GM18873 (cell line): ENCODE results near the gene PP2D1.
"Not testable (repeated sequence)": the region's sequence is repeated elsewhere in the genome, so short reads cannot be mapped to it uniquely, and the experiment has no call there.

Experiments
- ATAC-seq: cut with Tn5 transposase; IDR thresholded peaks from one replicate; pipeline ENCODE4 v1.9.1; 2021; ENCODE audit warnings: mild to moderate bottlenecking, moderate library complexity, moderate number of reproducible peaks; ENCODE audit not compliant: unreplicated experiment, low FRiP score

PP2D1 gene

DNA sequence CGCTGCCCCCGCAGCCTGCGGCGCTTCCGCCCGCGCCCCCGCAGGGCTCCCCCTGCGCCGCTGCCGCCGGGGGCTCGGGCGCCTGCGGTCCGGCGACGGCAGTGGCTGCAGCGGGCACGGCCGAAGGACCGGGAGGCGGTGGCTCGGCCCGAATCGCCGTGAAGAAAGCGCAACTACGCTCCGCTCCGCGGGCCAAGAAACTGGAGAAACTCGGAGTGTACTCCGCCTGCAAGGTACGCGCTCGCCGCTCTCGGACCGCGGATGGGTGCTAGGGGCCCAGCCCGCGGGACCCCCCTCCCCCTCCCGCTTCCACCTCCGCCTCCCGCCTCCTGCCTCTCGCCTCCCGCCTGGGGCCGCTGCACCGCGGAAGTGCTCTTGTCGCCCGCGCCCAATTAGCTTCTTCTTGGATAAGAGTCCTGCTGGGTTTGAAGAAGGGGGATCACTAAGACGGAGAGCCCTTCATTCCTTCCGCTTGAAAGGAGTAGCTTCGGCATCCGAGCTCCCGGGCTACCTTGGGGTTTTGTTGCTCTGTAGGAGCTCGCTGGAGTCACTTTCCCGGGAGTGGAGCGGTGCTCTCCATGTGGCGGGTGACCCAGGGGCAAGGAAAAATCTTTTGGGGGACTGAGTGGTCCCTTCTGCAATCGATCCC, 28.6 kb upstream of the PP2D1 start:
- ATAC-seq, result peak; percentile 31

DNA sequence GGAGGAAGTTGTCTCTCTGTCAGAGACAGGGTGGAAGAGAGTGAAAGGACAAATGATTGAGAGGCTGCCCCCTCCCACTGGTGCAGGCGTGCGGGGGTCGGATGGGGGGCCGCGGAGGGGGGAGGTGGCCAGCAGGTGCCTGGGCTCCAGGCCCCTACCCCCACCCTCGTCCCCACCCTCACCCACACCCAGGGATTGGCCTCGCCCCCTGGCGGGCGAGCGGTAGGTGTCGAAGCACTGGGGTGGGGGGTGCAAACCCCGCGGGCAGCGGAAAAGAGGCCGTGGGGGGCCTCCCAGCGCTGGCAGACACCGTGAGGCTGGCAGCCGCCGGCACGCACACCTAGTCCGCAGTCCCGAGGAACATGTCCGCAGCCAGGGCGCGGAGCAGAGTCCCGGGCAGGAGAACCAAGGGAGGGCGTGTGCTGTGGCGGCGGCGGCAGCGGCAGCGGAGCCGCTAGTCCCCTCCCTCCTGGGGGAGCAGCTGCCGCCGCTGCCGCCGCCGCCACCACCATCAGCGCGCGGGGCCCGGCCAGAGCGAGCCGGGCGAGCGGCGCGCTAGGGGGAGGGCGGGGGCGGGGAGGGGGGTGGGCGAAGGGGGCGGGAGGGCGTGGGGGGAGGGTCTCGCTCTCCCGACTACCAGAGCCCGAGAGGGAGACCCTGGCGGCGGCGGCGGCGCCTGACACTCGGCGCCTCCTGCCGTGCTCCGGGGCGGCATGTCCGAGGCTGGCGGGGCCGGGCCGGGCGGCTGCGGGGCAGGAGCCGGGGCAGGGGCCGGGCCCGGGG, 27.9 kb upstream of the PP2D1 start, which contains the start of gene KAT2B:
Gene KAT2B (plus strand): TSS at position 682 of the 783 bp plus-strand sequence. CDS start 32 bp downstream, at position 714.
- peak; percentile 45 for ATAC-seq

DNA sequence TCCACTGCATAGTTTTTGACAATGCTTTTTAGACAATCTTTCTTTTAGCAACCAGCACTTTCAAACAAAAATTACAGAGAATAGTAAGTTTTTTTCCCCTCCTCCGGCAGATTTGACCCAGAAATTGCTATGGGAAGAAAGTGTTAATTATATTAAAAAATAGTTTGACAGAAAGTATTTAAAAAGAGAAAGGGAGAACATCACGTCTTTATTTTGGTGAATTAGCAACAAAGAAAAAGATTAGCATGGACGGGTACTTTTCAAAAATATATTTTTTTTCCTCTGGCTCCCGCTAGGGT, 27.4 kb upstream of the PP2D1 start:
- ATAC-seq, result no peak

DNA sequence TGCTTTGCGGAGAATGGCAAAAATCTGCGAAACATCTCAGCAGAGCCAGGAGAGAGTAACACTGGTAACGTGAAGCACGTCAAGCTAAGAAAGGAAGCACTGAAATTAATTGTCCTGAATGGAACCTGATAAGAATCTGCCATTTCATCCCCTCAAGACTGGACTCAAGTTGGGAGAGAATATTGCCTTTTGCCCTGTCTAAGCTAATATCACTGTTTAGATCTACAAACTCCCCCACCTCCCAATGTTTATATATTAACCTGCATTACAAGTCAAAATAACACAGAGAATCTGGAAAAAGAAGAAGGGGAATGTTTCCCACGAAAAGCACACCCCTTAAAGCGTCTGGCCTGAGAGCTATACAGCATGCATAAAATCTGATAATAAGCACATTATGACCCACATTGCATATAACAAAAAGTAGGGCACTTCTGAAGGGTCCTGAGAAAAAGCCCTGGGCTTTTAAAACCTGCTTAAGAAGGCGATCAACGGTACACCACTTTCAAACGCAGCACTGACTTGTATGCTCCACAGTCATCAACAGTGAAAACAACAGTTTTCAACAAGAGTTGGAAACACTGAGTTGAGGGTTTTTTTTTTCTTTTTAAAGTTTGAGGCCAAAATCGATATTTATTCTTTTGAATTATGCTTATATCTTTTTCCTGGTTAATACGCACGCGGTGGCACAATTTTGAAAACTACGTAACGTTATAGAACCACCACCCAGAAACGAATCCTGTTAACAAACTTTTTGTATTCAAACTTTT, 26.8 kb upstream of the PP2D1 start:
- ATAC-seq, result no peak

DNA sequence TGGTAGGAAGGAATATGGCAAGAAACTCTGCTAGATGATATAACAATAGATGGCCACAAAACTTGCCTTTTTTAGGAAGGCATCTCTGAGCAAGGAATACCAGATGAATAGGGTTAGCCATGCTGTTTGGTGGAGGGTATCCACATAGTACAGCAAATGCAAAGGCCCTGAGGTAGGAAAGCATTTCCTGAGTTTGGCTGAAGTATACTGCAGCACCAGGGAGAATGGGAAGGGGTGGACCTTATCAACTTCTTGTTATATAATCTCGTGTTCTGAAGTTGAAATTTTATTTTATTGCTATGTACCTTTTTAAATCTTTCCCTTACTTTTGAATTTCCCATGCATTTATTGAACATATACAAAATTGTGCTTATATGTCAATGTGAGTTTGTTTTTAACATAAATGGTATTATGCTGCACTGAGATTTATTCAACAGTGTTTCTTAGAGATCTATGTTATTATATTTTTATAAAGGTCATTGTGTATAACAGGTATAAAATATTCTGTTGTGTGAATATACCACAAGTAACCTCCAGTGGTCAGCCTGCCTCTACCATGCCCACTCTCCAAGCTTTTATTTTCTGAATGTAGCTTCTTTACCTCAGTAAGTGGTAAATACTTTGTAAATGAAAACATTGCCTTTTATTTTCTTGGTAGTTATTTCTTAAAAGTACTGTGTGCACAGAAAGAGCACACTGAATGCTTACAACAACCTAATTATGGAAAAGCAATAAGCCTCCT, 25.4 kb upstream of the PP2D1 start:
- ATAC-seq, result no peak

DNA sequence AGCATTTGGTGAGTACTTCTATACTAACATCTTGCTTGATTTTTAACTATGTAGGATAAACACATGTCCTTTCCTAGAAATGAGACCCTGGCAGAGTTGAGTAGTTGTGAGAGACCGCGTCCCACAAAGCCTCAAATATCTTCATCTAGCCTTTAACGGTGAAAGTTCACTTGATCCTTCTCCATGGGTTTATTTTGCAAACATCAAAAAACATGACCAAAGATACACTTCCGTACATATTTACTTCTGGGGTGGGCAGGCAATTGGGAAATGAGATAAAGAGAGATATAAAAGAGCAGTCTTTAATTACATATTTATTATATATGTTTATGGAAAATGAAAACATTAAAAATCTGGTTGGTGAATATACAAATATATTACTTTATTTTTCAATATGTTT, 23.0 kb upstream of the PP2D1 start:
- ATAC-seq, result no peak

DNA sequence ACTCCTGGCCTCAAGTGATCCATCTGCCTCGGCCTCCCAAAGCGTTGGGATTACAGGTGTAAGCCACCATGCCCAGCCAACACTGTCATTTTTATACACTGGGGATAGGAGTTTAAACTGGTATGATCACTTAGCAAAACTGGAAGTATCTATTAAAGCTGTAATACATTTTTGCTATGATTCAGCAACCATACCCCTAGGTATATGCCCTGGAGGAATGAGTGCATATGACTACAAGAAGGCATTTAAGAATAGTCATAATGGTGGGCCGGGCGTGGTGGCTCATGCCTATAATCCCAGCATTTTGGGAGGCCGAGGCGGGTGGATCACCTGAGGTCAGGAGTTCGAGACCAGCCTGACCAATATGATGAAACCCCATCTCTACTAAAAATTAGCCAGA, 19.9 kb upstream of the PP2D1 start:
- ATAC-seq, result not testable (repeated sequence)

DNA sequence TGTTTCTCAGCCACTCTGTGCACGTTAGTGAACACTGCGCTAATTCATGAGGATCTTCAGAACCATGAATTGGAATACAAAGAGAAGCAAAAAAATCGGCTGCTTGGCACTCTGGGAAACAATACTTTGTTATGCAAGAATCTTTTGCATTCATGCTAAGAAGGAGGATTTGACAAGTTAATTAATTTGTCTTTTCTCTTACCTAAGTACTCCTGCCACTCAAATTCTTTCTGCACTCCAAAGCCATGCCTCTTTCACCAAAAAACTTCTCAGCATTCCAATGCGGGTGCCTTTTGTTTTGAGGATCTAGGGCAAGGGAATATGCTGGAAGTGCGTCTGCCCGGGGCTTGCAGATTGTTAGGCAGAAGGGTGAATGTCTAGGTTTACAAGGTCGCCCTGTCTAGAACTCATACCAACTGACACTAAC, 16.9 kb upstream of the PP2D1 start:
- no peak for ATAC-seq

DNA sequence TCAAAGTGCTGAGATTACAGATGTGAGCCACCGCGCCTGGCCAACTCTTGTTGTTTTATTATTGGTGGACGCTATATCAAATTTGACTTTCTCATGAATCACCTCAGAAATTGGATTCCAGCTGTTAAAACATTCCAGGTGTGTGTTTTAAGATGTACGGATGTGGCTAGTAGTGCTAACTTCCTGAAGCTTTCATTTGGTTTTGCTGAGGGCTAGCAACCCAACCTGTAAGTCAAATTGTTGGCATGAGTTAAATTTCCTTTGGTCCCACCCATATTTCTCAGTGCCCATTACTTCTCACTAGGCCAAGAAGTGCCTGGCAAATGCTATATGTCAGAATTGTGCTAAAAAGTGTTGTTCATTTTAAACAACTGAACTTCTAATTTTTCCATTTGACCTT, 15.1 kb upstream of the PP2D1 start:
- no peak for ATAC-seq

DNA sequence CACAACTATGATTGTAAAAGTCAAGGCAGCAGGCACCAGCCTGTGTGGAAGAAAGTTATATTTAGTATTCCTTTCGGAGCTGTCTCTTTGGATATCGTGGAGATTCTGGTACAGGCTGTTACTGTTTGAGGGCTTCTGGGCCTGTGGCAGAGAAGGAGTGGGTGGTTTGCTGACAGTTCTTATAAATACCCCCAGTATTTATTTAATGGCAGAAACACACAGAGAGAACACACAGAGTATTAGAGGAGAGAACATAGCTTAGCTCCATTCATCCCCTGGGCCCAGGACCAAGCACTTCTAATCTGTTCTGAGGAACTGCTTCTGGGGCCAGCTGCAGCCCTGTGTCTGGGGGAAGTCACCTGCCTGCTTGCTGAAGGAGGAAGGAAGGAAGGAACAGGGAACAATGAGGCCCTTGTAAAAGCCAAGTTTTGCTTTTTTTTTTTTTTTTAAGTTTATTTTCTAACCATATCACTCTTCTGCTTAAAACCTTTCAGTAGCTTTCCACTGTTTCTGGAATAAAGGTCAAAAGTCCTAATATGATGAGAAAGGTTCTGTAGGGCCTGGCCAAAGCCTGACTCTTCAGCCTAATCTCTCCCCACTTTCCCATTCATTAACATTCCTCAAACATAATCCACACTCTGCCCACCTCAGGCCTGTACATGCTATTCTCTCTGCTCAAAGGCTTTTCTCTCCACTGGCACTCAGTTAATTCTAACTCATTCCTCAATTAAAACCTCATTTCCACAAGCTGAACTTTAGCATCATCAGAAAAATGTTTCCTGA, 11.8 kb upstream of the PP2D1 start:
- no peak for ATAC-seq

DNA sequence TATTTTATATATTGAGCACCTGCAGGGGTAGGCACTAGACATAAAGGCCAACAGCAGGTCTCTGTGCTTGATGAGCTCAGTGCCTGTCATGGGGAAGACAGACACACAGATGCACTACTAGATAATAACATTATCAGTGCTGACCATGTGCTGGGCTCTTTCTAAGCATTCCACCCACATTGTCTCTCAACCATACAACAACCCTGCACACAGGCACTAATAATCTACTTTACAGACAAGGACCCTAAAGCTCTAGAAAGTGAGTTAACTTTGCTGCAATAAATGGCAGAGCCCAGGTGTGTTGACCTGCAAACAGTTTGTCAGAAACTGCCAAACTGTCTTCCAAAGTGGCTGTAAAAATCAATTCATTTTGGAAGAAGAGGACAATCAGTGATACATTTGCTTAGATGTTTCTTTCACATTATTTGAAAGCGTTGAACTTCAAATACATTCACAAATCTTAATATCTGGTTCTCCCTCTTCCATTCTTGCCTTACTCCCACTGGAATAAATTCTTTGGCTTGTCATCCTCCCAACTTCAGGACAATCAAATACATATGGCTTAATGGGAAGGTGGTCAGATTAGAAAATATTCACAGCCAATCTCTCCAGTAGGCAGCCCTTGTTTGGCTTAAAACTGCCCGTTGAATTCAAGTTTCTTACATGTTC, 11.0 kb upstream of the PP2D1 start:
- ATAC-seq, result no peak

DNA sequence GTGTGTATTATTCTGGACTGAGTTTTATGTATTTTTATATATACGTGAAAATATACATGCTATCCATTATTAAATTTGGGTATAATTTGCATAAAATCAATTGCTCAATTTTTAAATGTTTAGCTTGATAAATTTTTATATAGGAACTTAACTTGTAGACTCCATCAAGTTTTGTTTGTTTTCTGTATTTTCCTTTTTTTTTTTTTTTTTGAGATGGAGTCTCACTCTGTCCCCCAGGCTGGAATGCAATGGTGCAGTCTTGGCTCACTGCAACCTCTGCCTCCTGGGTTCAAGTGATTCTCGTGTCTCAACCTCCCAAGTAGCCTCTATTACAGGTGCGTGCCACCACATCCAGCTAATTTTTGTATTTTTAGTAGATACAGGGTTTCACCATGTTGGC, 4.0 kb upstream of the PP2D1 start:
- not testable (repeated sequence) for ATAC-seq

DNA sequence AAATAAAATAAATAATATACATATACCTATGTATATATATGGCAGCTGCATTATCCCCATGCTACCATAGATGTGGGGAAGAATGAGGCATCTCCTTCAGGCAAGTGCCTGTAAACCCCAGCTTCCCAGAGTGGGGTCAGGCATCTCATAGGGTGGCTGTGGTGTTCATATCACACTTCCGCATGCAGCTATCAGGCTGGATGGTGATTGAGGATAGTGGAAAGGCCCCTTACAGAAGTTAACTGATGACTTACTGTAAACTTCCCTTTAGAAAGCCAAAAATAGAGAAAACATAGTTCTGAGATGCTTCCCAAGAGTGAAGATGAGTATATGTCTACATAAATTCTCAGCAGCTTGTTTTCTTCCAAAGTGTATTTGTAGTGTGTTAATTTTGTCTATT, 3.5 kb upstream of the PP2D1 start:
- ATAC-seq, result no peak

DNA sequence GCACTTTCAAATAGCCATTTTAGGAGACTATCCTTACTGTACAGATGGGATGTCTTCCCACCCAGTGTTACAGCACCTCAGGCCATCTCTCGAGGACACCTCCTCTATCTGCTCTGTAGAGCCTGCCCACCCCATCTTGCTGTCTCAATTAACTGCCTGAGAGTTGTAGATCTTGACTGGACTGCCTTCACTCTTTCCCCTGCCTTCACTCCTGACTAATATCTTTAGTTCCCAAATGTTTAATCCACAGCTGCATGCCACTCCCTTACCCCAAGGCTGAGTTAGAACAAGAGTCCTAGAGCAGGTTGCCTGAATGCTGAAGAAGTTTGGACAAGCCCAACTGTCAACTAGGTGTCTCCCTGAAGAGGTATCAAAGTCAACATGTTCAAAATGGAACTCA, 1.3 kb upstream of the PP2D1 start:
- no peak for ATAC-seq

DNA sequence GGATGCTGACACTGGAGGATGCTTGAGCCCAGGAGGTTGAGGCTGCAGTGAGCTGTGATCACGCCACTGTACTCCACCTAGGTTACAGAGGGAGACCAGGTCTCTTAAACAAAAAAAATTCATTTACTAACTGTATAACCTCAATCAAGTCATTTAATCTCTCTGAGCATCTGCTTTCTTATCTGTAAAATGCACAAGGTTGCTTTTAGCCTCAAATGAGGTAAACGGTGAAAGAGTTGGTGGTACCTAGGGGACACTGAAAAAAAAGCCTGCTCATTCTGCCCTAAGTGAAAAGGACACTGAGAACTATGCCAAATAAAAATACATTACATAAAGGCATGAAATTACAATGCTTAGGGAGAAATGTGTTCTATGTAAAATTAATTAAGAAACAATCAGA, 3.4 kb downstream of the PP2D1 start:
- ATAC-seq, result no peak

DNA sequence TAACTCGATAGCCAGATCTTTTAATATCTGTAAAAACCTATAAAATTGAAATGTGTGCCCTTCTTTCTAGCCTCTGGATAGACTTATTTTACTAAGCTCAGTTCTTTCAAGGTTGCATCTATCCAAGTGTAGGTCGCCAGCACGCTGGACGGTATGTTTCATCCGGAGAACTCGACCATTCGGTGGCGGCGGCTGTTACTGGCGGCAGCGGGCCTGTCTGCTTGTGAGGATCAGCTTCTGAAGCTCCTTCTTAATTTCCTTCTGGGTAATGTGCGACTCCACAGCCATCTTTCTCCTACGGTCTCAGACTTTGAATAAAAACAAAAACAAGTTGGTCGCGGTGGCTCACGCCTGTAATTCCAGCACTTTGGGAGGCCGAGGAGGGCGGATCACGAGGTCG, 4.1 kb downstream of the PP2D1 start:
- ATAC-seq, result no peak

DNA sequence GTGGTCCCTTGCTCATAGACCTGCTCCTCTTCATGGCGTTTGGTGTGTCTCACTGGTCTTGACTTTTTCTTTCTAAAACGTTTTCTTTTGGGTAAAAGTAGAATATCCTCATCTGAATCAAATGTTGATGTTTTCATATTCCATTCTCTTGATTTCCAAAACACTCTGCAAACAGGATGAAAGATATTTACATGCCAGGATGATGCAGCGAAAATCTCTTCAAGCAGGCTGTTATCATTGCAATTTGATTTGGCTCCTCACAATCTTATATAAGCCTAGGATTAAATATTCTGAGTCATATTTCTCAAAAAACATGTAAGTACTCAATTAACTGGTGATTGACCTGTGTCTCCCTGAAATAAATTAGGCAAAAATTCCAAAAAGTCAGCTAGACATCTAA, 10.1 kb downstream of the PP2D1 start:
- no peak for ATAC-seq

DNA sequence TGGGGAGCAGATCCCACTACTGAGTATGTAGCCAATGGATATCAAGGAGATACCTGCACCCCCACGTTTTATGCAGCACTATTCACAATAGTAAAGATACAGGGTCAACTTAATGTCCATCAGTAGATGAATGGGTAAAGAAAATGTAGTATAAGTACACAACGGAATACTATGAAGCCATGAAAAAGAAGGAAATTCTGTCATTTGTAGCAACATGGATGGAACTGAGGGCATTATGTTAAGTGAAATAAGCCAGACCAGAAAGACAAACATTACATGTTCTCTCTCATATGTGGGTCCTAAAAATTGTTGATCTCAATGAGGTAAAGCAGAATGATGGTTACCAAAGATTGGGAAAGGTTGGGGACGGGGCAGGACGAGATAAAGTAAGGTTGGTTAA, 14.6 kb downstream of the PP2D1 start:
- no peak for ATAC-seq

DNA sequence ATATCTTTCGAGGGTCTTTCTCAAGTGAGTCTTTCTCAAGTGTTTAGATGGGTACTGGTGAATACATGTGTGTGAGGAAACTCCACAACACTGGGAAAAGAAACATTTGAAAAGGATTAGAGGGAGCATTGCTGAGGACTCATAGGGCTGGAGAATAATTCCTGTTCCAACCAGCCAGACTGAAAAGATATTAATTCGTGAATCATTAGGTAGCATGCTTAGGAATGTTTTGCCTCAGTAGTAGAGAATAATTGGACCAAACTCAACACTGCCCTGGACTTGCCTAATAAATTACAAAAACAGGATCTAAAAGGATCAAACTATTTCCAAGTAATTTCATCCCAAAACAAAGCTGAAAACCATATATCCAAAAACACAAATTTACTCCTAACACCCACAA, 17.3 kb downstream of the PP2D1 start:
- no peak for ATAC-seq

DNA sequence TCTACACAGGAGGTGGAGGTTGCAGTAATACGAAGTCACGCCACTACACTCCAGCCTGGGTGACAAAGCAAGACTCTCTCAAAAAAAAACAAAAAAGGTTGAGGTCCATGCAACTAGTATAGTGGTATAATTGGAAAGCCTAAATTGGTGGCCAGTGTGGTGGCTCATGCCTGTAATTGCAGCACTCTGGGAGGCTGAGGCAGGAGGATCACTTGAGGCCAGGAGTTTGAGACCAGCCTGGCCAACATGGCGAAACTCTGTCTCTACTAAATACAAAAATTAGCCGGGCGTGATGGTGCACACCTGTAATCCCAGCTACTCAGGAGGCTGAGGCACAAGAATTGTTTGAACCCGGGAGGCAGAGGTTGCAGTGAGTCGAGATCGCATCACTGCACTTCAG, 23.2 kb downstream of the PP2D1 start:
- not testable (repeated sequence) for ATAC-seq
